Measurements from ENCODE around the gene KCTD2.

Gene KCTD2

GRCh38 chr17:75077072-75077495, 30.1 kb downstream of the KCTD2 start:
- H3K9ac ChIP-seq (ENCODE audit: low read depth, low read length), result no peak overlapping the region
- TF ChIP-seq CTCF (IDR thresholded peaks at IDR 0.05; ENCODE audit: borderline replicate concordance, extremely low read depth, low read length, poor library complexity, severe bottlenecking) (no peak), EZH2 (IDR thresholded peaks at IDR 0.05; ENCODE audit: borderline replicate concordance, low read depth, low read length, severe bottlenecking) (no peak)
- no peak overlapping the region for H2AFZ ChIP-seq (ENCODE audit: low read depth, low read length)
- no peak overlapping the region for H3K27ac ChIP-seq (ENCODE audit: low read length)
- no peaks in the 10 kb centered on the region for H3K27me3 ChIP-seq (ENCODE audit: insufficient read depth, low read length, poor library complexity)
- ATAC-seq (ENCODE audit: insufficient read depth, low read depth), result no peak
- no peak for DNase-seq
- no peaks in the 10 kb centered on the region for H4K20me1 ChIP-seq (ENCODE audit: insufficient read depth, low read length)
- H3K4me1 ChIP-seq (ENCODE audit: insufficient read depth, low read length), result no peaks in the 10 kb centered on the region
- no peak overlapping the region for H3K4me2 ChIP-seq (ENCODE audit: insufficient read depth, low read length)
- H3K4me3 ChIP-seq (ENCODE audit: low read depth in 1 of 2, low read length in 2 of 2), result no peak overlapping the region
- no peaks in the 10 kb centered on the region for H3K9me3 ChIP-seq (ENCODE audit: insufficient read depth, low read length, severe bottlenecking)
- H3K36me3 ChIP-seq (ENCODE audit: insufficient read depth, low read length), result no peaks in the 10 kb centered on the region
- no peaks in the 10 kb centered on the region for H3K79me2 ChIP-seq (ENCODE audit: insufficient read depth, low read length)

DNA sequence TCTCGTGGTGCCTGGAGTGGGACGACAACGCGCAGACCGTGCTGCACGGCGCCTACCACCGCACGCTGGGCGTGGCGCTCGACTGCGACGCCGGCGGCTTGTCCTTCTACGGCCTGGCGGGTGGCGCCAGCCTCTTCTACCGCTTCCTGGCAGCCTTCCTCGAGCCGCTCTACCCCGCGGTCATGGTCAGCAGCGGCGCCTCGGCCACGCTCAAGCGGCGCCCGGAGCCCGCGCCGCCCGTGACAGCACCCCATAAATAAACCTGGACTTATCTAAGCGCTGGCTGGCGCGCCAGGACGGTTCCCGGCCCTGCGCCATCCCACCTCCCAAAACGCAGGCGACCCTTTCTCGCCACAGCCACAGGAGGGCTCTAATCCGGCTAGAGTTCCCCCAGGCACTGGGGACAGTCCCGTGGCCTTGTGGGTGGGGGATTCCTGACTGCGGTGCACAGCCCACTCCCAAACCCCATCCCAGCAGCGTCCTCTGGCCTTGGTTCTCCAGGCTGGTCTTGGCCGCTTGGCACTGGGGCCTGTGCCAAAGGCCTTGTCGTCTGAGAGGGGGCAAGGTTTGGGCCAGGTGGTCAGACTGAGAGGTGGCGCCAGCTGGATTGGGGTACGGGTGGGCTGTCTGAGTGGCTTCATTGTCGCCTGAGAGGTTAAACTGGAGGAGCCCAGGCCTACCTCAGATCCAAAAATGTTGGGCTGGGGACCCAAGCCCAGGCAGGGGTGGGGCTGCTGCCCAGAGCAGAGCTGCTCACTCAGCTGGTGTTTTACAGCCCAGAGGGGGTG, 30.7 kb downstream of the KCTD2 start:
- no peak for TF ChIP-seq CTCF (IDR thresholded peaks at IDR 0.05; ENCODE audit: borderline replicate concordance, extremely low read depth, low read length, poor library complexity, severe bottlenecking)
- no peak for TF ChIP-seq EZH2 (IDR thresholded peaks at IDR 0.05; ENCODE audit: borderline replicate concordance, low read depth, low read length, severe bottlenecking)
- no peak overlapping the region for H2AFZ ChIP-seq (ENCODE audit: low read depth, low read length)
- no peak for ATAC-seq (ENCODE audit: insufficient read depth, low read depth)

DNA sequence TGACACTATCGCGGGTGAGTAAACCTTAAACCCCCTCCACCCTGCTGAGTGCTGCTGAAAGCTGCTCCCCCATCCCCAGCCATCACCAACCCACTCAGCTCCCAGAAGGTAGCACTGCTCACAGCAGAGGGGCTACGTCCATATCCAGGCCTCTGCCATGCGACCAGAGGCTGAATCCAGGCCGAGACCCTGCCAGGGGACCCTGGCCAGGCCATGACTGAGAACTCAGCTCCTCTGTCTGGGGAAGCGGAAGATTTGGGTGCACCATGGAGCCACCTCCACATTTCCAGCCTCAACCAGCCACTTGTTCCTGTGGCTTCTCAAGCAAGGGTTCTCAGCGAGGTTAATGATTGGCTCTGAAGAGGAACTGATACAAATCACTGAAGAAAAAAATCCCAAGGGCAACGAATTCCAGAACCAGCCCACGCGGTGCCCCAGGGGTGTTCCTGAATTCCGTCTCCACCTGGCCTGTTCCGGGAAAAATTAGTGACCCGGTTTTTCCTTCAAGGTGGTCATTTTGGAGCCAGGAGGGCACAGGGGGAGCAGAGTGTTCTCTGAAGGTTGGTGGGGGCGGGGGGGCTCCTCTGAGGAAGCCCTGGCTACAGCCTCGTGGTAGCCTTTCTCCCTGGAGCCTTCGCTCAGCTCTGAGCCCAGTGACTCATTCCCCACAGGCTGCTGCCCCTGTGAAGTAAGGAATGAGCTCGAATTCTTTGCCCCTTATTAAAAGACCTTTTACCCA, 31.4 kb downstream of the KCTD2 start:
- H4K20me1 ChIP-seq (ENCODE audit: insufficient read depth, low read length), result no peaks in the 10 kb centered on the region
- no peak for TF ChIP-seq CTCF (IDR thresholded peaks at IDR 0.05; ENCODE audit: borderline replicate concordance, extremely low read depth, low read length, poor library complexity, severe bottlenecking)
- TF ChIP-seq EZH2 (IDR thresholded peaks at IDR 0.05; ENCODE audit: borderline replicate concordance, low read depth, low read length, severe bottlenecking), result no peak
- no peaks in the 10 kb centered on the region for H3K36me3 ChIP-seq (ENCODE audit: insufficient read depth, low read length)
- H3K79me2 ChIP-seq (ENCODE audit: insufficient read depth, low read length), result no peaks in the 10 kb centered on the region
- H3K4me3 ChIP-seq (ENCODE audit: low read depth in 1 of 2, low read length in 2 of 2), result no peak overlapping the region
- no peak overlapping the region for H3K9ac ChIP-seq (ENCODE audit: low read depth, low read length)
- no peaks in the 10 kb centered on the region for H3K9me3 ChIP-seq (ENCODE audit: insufficient read depth, low read length, severe bottlenecking)
- ATAC-seq (ENCODE audit: insufficient read depth, low read depth) (no peak), DNase-seq (no peak)
- no peaks in the 10 kb centered on the region for H3K4me1 ChIP-seq (ENCODE audit: insufficient read depth, low read length)
- H3K27ac ChIP-seq (ENCODE audit: low read length), result no peak overlapping the region
- no peak overlapping the region for H2AFZ ChIP-seq (ENCODE audit: low read depth, low read length)
- no peaks in the 10 kb centered on the region for H3K27me3 ChIP-seq (ENCODE audit: insufficient read depth, low read length, poor library complexity)
- H3K4me2 ChIP-seq (ENCODE audit: insufficient read depth, low read length), result no peak overlapping the region

More for the DNA sequence above, 30.7 kb downstream of the KCTD2 start:
- Histone ChIP-seq H3K79me2 (ENCODE audit: insufficient read depth, low read length) (no peaks in the 10 kb centered on the region), H3K9me3 (ENCODE audit: insufficient read depth, low read length, severe bottlenecking) (no peaks in the 10 kb centered on the region), H3K9ac (ENCODE audit: low read depth, low read length) (no peak overlapping the region), H4K20me1 (ENCODE audit: insufficient read depth, low read length) (no peaks in the 10 kb centered on the region), H3K4me1 (ENCODE audit: insufficient read depth, low read length) (no peaks in the 10 kb centered on the region), H3K4me3 (ENCODE audit: low read depth in 1 of 2, low read length in 2 of 2) (no peak overlapping the region), H3K27ac (ENCODE audit: low read length) (no peak overlapping the region), H3K36me3 (ENCODE audit: insufficient read depth, low read length) (no peaks in the 10 kb centered on the region), H3K4me2 (ENCODE audit: insufficient read depth, low read length) (no peak overlapping the region), H3K27me3 (ENCODE audit: insufficient read depth, low read length, poor library complexity) (no peaks in the 10 kb centered on the region)
- no peak for DNase-seq
